Hepatocyte (in vitro differentiated cells): ENCODE measurements around the gene RGS6.

Experiments used
- EZH2 ChIP-seq: fragments of 200-600 bp; sonication (generic); IDR thresholded peaks from 2 replicates; pipeline ENCODE4 v1.6.1; 2016; ENCODE audit warnings: antibody characterized with exemption, mild to moderate bottlenecking, borderline replicate concordance
- EZH2phosphoT487 ChIP-seq: fragments of 200-600 bp; sonication (generic); IDR thresholded peaks from one replicate; pipeline ENCODE4 v1.6.1; 2018; ENCODE audit warnings: antibody characterized with exemption, mild to moderate bottlenecking, low read depth, moderate library complexity; ENCODE audit not compliant: unreplicated experiment, severe bottlenecking
- TF ChIP-seq, protein P1 (sequence below): fragments of 200-600 bp; sonication (generic); IDR thresholded peaks from 2 replicates; pipeline ENCODE4 v1.5.1; 2016; ENCODE audit warnings: antibody characterized with exemption, mild to moderate bottlenecking; ENCODE audit not compliant: poor library complexity

DNA sequence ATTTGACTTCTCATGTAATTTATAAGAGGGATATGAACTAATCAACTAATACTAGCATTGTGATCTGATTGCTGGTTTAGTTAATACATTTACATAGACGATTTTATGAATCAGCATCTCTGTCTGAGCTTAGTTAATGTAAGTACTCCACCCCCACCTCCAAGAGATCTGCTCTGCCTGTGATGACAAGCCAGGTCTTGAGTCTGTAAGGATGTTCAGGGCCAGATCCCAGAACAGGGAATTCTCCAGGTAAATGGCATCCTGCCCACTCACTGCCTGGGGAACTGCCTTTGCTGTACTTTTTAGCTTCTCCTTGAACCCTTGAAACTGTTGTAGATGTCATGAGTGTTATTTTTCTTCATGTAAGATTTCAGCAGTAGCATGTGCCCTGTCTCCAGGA is 289.8 kb downstream of the RGS6 start:
- TF ChIP-seq, protein P1, sequence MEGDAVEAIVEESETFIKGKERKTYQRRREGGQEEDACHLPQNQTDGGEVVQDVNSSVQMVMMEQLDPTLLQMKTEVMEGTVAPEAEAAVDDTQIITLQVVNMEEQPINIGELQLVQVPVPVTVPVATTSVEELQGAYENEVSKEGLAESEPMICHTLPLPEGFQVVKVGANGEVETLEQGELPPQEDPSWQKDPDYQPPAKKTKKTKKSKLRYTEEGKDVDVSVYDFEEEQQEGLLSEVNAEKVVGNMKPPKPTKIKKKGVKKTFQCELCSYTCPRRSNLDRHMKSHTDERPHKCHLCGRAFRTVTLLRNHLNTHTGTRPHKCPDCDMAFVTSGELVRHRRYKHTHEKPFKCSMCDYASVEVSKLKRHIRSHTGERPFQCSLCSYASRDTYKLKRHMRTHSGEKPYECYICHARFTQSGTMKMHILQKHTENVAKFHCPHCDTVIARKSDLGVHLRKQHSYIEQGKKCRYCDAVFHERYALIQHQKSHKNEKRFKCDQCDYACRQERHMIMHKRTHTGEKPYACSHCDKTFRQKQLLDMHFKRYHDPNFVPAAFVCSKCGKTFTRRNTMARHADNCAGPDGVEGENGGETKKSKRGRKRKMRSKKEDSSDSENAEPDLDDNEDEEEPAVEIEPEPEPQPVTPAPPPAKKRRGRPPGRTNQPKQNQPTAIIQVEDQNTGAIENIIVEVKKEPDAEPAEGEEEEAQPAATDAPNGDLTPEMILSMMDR: no peak
- TF ChIP-seq EZH2phosphoT487 (no peak), EZH2 (no peak)
